ENCODE data around the gene PRKG1.

The PRKG1 gene

DNA sequence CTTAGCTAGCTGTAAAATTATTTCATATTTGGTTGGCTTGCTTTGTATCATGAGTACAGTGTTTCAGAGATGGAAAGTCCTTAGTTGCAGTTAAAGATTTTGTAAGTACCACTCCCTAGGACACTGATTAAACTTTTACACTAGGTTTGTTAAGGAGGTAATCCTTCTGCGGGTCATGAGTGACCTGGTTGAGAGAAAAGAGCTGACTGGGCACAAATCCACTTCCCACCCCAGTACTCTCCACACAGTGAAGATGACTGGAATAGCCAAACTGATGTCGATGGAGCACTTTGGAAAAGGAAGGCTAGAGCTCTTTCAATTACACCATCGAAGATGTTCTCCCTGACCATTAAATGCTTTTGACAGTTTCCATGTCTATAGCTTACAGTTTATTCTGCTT is 433.2 kb downstream of the PRKG1 start:
- TF ChIP-seq FOXP2 (optimal IDR thresholded peaks at IDR 0.05; ENCODE audit: borderline replicate concordance, extremely low read depth, extremely low read length, insufficient read depth) (no peak), POLR2AphosphoS5 (IDR thresholded peaks at IDR 0.05; ENCODE audit: low read depth, low read length) (no peak), SIN3A (IDR thresholded peaks at IDR 0.05; ENCODE audit: borderline replicate concordance, insufficient read depth, low read length) (no peak), TAF1 (IDR thresholded peaks at IDR 0.05; ENCODE audit: borderline replicate concordance, insufficient read depth, low read length) (no peak)
- TF ChIP-seq, protein P1, sequence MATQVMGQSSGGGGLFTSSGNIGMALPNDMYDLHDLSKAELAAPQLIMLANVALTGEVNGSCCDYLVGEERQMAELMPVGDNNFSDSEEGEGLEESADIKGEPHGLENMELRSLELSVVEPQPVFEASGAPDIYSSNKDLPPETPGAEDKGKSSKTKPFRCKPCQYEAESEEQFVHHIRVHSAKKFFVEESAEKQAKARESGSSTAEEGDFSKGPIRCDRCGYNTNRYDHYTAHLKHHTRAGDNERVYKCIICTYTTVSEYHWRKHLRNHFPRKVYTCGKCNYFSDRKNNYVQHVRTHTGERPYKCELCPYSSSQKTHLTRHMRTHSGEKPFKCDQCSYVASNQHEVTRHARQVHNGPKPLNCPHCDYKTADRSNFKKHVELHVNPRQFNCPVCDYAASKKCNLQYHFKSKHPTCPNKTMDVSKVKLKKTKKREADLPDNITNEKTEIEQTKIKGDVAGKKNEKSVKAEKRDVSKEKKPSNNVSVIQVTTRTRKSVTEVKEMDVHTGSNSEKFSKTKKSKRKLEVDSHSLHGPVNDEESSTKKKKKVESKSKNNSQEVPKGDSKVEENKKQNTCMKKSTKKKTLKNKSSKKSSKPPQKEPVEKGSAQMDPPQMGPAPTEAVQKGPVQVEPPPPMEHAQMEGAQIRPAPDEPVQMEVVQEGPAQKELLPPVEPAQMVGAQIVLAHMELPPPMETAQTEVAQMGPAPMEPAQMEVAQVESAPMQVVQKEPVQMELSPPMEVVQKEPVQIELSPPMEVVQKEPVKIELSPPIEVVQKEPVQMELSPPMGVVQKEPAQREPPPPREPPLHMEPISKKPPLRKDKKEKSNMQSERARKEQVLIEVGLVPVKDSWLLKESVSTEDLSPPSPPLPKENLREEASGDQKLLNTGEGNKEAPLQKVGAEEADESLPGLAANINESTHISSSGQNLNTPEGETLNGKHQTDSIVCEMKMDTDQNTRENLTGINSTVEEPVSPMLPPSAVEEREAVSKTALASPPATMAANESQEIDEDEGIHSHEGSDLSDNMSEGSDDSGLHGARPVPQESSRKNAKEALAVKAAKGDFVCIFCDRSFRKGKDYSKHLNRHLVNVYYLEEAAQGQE (IDR thresholded peaks at IDR 0.05; ENCODE audit: insufficient read depth in 1 of 2, low read depth in 2 of 2, low read length in 2 of 2) = no peak

DNA sequence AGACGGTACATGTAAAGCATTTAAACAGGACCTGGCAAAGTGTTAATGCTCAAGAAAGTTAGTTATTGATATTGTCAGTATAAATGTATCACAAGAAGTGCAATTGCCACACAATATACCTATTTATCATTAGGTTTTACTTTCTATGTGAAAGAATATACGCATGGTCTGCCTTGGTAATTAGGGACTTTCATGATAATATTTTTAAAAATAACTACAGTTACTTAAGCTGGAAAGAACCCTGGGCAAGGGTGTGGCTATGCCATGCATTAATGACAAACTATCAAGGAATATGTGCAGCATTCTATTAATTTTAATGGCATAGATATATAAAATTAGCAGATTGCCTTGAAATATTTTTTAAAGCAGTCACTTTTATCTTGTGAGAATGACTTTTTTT is 433.9 kb downstream of the PRKG1 start:
- no peak for TF ChIP-seq POLR2AphosphoS5 (IDR thresholded peaks at IDR 0.05; ENCODE audit: low read depth, low read length)
- TF ChIP-seq SIN3A (IDR thresholded peaks at IDR 0.05; ENCODE audit: borderline replicate concordance, insufficient read depth, low read length) = no peak
- no peak for TF ChIP-seq TAF1 (IDR thresholded peaks at IDR 0.05; ENCODE audit: borderline replicate concordance, insufficient read depth, low read length)
- TF ChIP-seq FOXP2 (optimal IDR thresholded peaks at IDR 0.05; ENCODE audit: borderline replicate concordance, extremely low read depth, extremely low read length, insufficient read depth) = no peak

DNA sequence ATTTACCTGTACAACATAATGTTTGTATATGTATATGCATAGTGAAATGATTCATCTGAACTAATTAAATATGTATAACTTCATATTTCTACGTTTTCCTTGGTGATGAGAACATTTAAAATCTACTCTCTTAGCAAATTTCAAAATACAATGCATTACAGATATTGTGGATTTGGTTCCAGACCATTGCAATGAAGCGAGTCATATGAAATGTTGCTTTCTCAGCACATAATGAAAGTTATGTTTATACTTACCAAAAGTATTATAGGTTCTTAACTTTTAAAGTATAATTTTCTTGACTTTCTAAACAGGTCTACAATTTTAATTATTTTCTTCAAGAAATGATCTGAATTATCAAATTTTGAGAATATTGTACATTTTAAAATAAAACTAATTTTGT is 435.9 kb downstream of the PRKG1 start:
- TF ChIP-seq TAF1 (IDR thresholded peaks at IDR 0.05; ENCODE audit: borderline replicate concordance, insufficient read depth, low read length) (no peak), POLR2AphosphoS5 (IDR thresholded peaks at IDR 0.05; ENCODE audit: low read depth, low read length) (no peak), SIN3A (IDR thresholded peaks at IDR 0.05; ENCODE audit: borderline replicate concordance, insufficient read depth, low read length) (no peak), FOXP2 (optimal IDR thresholded peaks at IDR 0.05; ENCODE audit: borderline replicate concordance, extremely low read depth, extremely low read length, insufficient read depth) (no peak)
- TF ChIP-seq, protein P1 (IDR thresholded peaks at IDR 0.05; ENCODE audit: insufficient read depth in 1 of 2, low read depth in 2 of 2, low read length in 2 of 2) = no peak

DNA sequence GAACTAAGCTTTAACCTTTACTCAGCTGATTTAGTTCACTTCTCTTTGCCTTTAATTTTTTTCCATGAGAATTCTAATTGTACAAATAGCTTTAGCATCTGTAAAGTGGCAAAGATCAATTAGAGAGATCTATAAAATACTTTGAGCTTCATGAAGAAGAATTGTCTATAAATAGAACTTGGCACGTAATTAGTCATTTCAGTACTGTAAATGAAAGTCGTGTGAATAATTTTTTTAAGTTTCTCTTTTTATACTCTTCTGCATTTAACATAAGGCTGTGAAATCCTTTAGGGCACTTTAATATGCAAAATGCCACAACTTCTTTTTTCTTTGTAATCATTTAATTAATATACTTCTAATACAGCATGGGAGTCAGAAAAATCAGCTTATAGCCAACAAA is 447.3 kb downstream of the PRKG1 start:
- no peak for TF ChIP-seq POLR2AphosphoS5 (IDR thresholded peaks at IDR 0.05; ENCODE audit: low read depth, low read length)
- no peak for TF ChIP-seq SIN3A (IDR thresholded peaks at IDR 0.05; ENCODE audit: borderline replicate concordance, insufficient read depth, low read length)
- TF ChIP-seq, protein P1 (IDR thresholded peaks at IDR 0.05; ENCODE audit: insufficient read depth in 1 of 2, low read depth in 2 of 2, low read length in 2 of 2) = no peak
- TF ChIP-seq FOXP2 (optimal IDR thresholded peaks at IDR 0.05; ENCODE audit: borderline replicate concordance, extremely low read depth, extremely low read length, insufficient read depth) = no peak
- TF ChIP-seq TAF1 (IDR thresholded peaks at IDR 0.05; ENCODE audit: borderline replicate concordance, insufficient read depth, low read length) = no peak

- TF ChIP-seq TAF1 (IDR thresholded peaks at IDR 0.05; ENCODE audit: borderline replicate concordance, insufficient read depth, low read length) (no peak), POLR2AphosphoS5 (IDR thresholded peaks at IDR 0.05; ENCODE audit: low read depth, low read length) (no peak), FOXP2 (optimal IDR thresholded peaks at IDR 0.05; ENCODE audit: borderline replicate concordance, extremely low read depth, extremely low read length, insufficient read depth) (no peak), SIN3A (IDR thresholded peaks at IDR 0.05; ENCODE audit: borderline replicate concordance, insufficient read depth, low read length) (no peak)
- TF ChIP-seq, protein P1 (IDR thresholded peaks at IDR 0.05; ENCODE audit: insufficient read depth in 1 of 2, low read depth in 2 of 2, low read length in 2 of 2) = no peak
These were observed 448.6 kb downstream of the PRKG1 start for GRCh38 chr10:51522858-51523257.
